Smooth muscle cell (in vitro differentiated cells): ENCODE measurements around the gene SNX22. TPM values are rescaled to one million over a fixed set of nuclear protein-coding genes. Genes with fewer than 3 reads are reported as not detected.
"Not testable (repeated sequence)": the region's sequence is repeated elsewhere in the genome, so short reads cannot be mapped to it uniquely, and the experiment has no call there.

ENCODE experiments used
- DNase-seq: peaks from one replicate; lab custom pipeline; 2025; ENCODE audit not compliant: unreplicated experiment; lab: John Stamatoyannopoulos, UW
- H2AFZ ChIP-seq: fragments of 200-600 bp; sonication (generic); 2 replicates; pipeline ENCODE4 v1.6.0; 2016; ENCODE audit warnings: antibody characterized with exemption, low read depth, mild to moderate bottlenecking
- H3F3A ChIP-seq: fragments of 200-600 bp; sonication (generic); 2 replicates; pipeline ENCODE4 v1.6.0; 2017; ENCODE audit warnings: antibody characterized with exemption, low read depth
- H3K27ac ChIP-seq: fragments of 200-600 bp; sonication (generic); 2 replicates; pipeline ENCODE4 v1.5.1; 2016; ENCODE audit warnings: low read depth, mild to moderate bottlenecking
- H3K27me3 ChIP-seq: fragments of 200-600 bp; sonication (generic); 2 replicates; pipeline ENCODE4 v1.6.1; 2016; ENCODE audit warnings: low read depth, mild to moderate bottlenecking
- H3K36me3 ChIP-seq: fragments of 200-600 bp; sonication (generic); 2 replicates; pipeline ENCODE4 v1.5.1; 2016; ENCODE audit warnings: low read depth
- H3K4me1 ChIP-seq: fragments of 200-600 bp; sonication (generic); 2 replicates; pipeline ENCODE4 v1.5.1; 2016; ENCODE audit warnings: low read depth
- H3K4me2 ChIP-seq: fragments of 200-600 bp; sonication (generic); 2 replicates; pipeline ENCODE4 v1.6.0; 2016; ENCODE audit warnings: mild to moderate bottlenecking
- H3K4me3 ChIP-seq: fragments of 200-600 bp; sonication (generic); 2 replicates; pipeline ENCODE4 v1.5.1; 2016; ENCODE audit warnings: mild to moderate bottlenecking
- H3K79me2 ChIP-seq: fragments of 200-600 bp; sonication (generic); 2 replicates; pipeline ENCODE4 v1.6.0; 2016; ENCODE audit warnings: low read depth, mild to moderate bottlenecking
- H3K9ac ChIP-seq: fragments of 200-600 bp; sonication (generic); 2 replicates; pipeline ENCODE4 v1.6.0; 2016; ENCODE audit warnings: low read depth
- H3K9me3 ChIP-seq: fragments of 200-600 bp; sonication (generic); replicated peaks from 2 replicates; pipeline ENCODE4 v1.5.1; 2016; ENCODE audit warnings: low read depth
- H4K20me1 ChIP-seq: fragments of 200-600 bp; sonication (generic); 2 replicates; pipeline ENCODE4 v1.6.0; 2016; ENCODE audit warnings: low read depth
- WGBS: methylation state at CpG from one replicate; pipeline ENCODE4 v1.1.7; 2016; ENCODE audit warnings: low lambda C conversion rate; 5-methylcytosine and 5-hydroxymethylcytosine counted together
- polyA plus RNA-seq: library from polyadenylated mRNA; unstranded; fragments of >200 nt; fragmentation: Nextera tagmentation; extraction: Ambion mirVana; gene quantifications from 2 replicates; pipeline ENCODE4 v1.2.1, GENCODE V29; 2016
- total RNA-seq: library from RNA; depleted of rRNA; stranded (reverse); fragments of >200 nt; gene quantifications from 2 replicates; pipeline ENCODE4 v1.2.3, GENCODE V29; 2014
- TF ChIP-seq, protein P1 (sequence below): fragments of 200-600 bp; sonication (generic); IDR thresholded peaks from 2 replicates; pipeline ENCODE4 v1.5.1; 2017; ENCODE audit warnings: borderline replicate concordance, mild to moderate bottlenecking, antibody characterized with exemption; ENCODE audit not compliant: insufficient read depth, poor library complexity, severe bottlenecking

The SNX22 gene
- total and polyA plus RNA-seq, 2 experiments from 2014 or later = 1.9 TPM; not detected in 1

DNA sequence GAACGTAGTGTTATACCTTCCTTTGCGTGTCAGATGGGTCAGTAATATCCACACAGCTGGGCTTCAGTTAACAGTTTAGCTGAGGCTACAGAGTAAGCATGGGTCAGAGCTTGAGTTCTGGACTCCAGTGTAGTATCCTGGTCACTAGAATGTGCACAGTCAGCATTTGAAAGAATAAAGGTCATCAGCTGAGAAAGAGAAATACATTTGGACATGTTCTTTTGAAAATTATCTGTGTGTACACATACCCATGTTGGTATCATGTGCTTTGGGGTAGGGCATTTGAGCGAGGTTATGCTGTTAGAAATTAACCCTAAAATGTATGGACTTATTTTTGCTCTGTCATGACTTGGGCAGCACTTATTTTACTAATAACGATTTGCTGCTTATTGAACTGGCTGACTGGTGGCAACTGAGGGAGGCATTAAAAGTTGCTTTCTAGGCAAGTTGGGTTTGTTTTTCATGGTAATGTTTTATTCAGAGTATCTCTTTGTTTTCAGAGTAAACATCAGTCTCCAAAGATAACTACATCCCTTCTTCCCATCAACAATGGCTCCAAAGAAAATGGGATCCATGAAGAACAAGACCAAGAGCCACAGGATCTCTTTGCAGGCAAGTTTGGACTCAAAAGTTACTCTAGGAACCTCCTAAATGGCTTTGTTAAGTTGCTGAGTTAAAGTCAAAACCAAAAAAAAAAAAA is 39.3 kb upstream of the SNX22 start:
- Histone ChIP-seq H3K27me3 (no peaks in the 10 kb centered on the region), H3K4me1 (no peaks in the 10 kb centered on the region), H3K27ac (no peak overlapping the region), H3K79me2 (peaks cover 40% of the 10 kb centered on the region), H4K20me1 (peaks cover 77% of the 10 kb centered on the region), H2AFZ (no peak overlapping the region), H3F3A (no peaks in the 10 kb centered on the region), H3K4me3 (no peak overlapping the region), H3K9me3 (no peaks in the 10 kb centered on the region), H3K36me3 (peaks cover 3% of the 10 kb centered on the region), H3K4me2 (peak overlapping the region; percentile 2), H3K9ac (no peak overlapping the region)
- DNase-seq = no peak
- TF ChIP-seq, protein P1, sequence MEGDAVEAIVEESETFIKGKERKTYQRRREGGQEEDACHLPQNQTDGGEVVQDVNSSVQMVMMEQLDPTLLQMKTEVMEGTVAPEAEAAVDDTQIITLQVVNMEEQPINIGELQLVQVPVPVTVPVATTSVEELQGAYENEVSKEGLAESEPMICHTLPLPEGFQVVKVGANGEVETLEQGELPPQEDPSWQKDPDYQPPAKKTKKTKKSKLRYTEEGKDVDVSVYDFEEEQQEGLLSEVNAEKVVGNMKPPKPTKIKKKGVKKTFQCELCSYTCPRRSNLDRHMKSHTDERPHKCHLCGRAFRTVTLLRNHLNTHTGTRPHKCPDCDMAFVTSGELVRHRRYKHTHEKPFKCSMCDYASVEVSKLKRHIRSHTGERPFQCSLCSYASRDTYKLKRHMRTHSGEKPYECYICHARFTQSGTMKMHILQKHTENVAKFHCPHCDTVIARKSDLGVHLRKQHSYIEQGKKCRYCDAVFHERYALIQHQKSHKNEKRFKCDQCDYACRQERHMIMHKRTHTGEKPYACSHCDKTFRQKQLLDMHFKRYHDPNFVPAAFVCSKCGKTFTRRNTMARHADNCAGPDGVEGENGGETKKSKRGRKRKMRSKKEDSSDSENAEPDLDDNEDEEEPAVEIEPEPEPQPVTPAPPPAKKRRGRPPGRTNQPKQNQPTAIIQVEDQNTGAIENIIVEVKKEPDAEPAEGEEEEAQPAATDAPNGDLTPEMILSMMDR = no peak
- WGBS = 87% methylated on average over 4 of the region's 4 CpGs

DNA sequence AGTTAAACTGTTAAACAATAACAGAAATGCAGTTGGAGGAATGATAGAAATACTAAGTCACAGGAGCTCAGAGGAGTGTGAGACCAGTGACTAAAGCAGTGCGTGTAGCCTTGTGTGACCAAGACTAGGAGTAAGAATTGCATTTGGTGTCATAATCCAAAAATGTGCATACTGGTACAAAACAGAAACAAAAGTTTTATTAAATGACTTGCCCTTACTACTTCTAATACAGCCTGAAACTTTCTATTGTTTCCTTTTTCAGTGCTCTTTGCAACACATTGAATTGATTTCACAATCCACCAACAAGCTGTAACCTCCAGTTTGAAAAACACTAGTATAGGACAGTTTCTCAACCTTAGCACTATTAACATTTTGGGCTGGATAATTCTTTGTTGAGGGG is 38.6 kb upstream of the SNX22 start:
- 100% methylated on average over 1 of the region's 1 CpG for WGBS
- H3K9me3 ChIP-seq = no peaks in the 10 kb centered on the region
- TF ChIP-seq, protein P1 = no peak
- H3K79me2 ChIP-seq = peaks cover 33% of the 10 kb centered on the region
- H3K36me3 ChIP-seq = peaks cover 3% of the 10 kb centered on the region
- H3K27ac ChIP-seq = no peak overlapping the region
- no peaks in the 10 kb centered on the region for H3F3A ChIP-seq
- no peak overlapping the region for H3K4me3 ChIP-seq
- DNase-seq = no peak
- no peak overlapping the region for H2AFZ ChIP-seq
- no peak overlapping the region for H3K9ac ChIP-seq
- H4K20me1 ChIP-seq = peaks cover 75% of the 10 kb centered on the region
- H3K4me2 ChIP-seq = no peak overlapping the region
- no peaks in the 10 kb centered on the region for H3K27me3 ChIP-seq
- no peaks in the 10 kb centered on the region for H3K4me1 ChIP-seq

DNA sequence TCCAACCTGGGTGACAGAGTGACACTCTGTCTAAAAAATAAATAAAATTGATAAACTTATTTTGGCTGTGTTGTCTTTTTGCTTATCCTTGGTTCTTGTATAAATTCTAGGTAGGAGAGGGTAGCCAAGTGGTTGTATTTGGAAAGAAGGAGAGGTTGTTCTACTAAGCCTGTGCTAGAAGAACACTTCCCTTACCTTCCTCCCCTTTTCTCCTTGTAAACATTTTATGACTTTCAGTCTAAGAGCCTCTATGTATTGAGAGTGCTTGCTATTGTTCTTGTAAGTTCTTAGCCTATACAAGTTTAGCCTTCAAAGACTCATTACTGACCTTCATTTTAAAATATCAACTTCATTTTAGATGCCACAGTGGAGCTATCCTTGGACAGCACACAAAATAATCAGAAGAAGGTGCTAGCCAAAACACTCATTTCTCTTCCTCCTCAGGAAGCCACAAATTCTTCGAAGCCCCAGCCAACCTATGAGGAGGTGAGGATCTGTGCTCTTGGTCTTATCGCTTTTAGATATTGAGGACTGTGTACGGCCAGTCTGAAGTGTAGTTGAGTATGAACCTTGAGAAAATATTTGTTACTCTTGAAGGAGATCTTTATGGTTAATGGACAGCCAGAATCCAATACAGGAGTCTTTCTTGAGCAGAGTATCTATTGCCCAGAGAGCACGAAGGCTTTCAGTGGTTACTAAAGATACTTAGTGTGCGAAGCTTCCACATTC is 33.6 kb upstream of the SNX22 start:
- Histone ChIP-seq H3K9ac (no peak overlapping the region), H4K20me1 (peaks cover 25% of the 10 kb centered on the region), H3K79me2 (no peaks in the 10 kb centered on the region), H3K27me3 (no peaks in the 10 kb centered on the region), H3F3A (no peaks in the 10 kb centered on the region), H3K4me1 (no peaks in the 10 kb centered on the region), H3K4me3 (no peak overlapping the region), H3K4me2 (no peak overlapping the region), H3K27ac (no peak overlapping the region), H2AFZ (no peak overlapping the region), H3K9me3 (no peaks in the 10 kb centered on the region), H3K36me3 (peaks cover 7% of the 10 kb centered on the region)
- TF ChIP-seq, protein P1 = no peak
- DNase-seq = no peak
- WGBS = 98% methylated on average over 5 of the region's 5 CpGs

DNA sequence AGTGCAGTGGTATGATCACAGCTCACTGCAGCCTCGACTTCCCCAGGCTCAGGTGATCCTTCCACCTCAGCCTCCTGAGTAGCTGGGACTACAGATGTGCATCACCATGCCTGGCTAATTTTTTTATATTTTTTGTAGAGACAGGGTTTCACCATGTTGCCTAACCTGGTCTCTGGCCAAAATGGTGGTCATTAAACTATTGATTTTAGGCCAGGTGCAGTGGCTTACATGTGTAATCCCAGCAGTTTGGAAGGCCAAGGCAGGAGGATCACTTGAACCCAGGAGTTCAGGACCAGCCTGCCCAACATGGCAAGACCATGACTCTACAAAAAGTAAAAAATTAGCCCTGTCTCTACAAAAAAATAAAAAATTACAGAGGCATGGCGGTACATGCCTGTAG is 31.2 kb upstream of the SNX22 start:
- not testable (repeated sequence) for H3K4me3 ChIP-seq, H3K9ac ChIP-seq, H3K27ac ChIP-seq, H2AFZ ChIP-seq, H3K27me3 ChIP-seq, H3K4me1 ChIP-seq, H3K36me3 ChIP-seq, H3F3A ChIP-seq, H3K4me2 ChIP-seq, H3K9me3 ChIP-seq, H3K79me2 ChIP-seq, DNase-seq
- 100% methylated on average over 2 of the region's 2 CpGs for WGBS
- H4K20me1 ChIP-seq = peaks cover 22% of the 10 kb centered on the region
